ENCODE measurements around the gene ZFP2.
A peak's percentile ranks its signal among the peaks of the same experiment; 100 is the strongest.
"Not testable (repeated sequence)": the region's sequence is repeated elsewhere in the genome, so short reads cannot be mapped to it uniquely, and the experiment has no call there.

The ZFP2 gene

DNA sequence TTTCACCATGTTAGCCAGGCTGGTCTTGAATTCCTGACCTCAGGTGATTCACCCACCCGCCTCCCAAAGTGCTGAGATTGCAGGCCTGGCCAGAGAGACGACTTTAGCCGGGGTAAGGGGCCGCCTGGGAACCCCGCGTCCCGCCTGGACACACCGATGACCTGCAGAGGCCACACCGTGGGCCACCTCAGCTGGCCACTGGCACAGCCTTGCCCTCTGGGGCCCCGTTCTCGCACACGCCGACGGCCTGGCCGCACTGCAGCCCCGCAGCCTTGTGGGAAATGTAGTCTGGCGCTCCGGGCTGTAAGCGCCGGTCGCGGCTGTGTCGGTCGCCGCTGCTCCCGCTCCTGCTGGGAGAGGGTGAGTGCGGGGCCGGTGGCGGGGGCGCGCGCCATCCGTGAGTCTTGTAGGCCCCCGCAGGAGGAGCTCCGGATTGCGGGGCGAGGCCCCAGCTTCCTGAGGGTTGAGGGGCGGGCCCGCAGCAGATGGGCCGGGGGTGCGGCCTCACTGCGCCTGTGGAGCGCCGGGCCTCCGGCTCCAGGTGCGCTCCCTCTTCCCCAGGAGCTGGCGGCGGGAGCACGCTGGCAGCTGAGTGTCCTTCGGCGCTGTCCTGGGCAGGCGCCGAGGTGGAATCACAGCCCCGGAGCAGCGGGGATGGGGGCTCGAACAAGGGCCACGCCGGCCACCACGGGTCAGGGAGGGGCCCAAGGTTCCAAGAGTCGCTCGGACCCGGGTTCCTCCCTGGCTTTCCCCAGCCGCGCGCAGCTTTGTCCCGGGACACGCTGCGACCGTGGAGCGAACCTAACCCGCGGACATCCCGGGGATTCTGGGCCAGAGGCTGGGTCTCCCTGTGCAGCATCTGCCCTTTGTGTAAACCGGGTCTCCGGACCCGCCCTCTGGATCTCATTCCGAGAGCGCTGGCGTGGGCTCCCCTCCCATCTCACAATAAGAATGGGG is at the start of gene ZFP2:
TSS of gene ZFP2 (plus strand) at position 299 of the 957 bp plus-strand sequence. CDS start 35,401 bp downstream, outside the sequence.
- DNase-seq: peak; percentile 10 to 38

DNA sequence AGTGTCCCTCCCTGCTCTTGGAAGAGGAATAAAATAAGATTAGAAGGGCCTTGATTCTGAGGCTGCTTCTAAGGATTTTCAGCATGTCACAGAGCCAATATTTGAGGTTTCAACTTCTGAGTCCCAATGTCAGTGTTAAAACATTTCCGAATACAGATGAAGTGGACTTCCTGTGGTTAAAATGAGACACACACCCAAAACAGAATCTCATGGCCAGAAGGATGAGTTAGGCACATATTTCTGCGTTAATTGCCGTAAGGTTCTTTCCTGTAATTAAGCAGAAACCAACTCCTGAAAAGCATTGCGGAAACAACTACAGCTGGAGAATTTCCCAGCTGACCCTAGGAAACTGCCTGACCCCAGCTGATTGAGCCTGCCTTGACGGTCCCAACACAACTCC is 46.4 kb upstream of the ZFP2 start:
- no peak for DNase-seq

GRCh38 chr5:178851951-178852350 is 43.8 kb upstream of the ZFP2 start:
- no peak for DNase-seq

- DNase-seq: no peak
Observed at GRCh38 chr5:178854284-178854683, 41.4 kb upstream of the ZFP2 start.

- peak; percentile 83 to 92 for DNase-seq
Observed at GRCh38 chr5:178859625-178860521, 35.8 kb upstream of the ZFP2 start, which contains the start of gene ZNF354B. ZNF354B (plus strand) TSS chr5:178859953; CDS start chr5:178861048, 1,095 bp downstream.

DNA sequence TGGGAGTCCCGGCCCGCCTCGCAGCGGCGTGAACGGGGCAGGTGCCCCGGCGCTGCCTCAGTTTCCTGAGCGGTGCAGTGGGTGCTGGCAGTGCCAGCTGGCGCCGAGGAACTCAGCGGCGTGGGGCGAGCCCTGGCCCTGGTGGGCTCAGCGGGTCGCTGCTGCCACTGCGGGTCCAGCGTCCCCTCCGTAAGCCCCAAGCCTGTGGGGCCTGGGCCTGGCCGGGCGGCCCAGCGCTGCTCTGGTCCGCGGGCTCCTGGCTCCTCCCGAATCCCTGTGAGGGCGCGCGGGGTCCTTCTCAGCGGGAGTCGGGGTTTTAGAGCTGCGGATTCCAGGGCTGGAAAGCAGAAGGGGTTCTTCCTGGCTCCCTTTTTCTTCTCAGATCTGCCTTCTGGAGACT is 35.1 kb upstream of the ZFP2 start:
- not testable (repeated sequence) for DNase-seq

DNA sequence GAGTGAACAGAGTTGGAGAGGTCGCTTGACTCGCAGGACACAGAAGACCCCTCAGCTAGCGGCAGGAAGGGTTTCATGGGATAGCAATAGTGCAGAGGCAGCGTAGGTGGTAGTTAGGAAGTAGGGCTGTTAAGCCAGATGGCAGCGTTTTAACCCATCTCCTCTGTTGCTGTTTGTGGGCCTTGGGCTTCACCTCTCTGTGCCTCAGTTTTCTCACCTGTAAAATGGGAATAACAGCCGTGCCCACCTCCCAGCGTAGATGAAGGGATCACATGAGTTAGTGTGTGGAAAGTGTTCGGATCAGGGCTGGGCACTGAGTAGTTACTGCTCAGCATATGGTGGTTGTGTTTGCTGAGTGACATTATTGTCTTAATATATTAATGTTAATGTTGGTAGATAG is 34.1 kb upstream of the ZFP2 start:
- no peak for DNase-seq

- DNase-seq: no peak
Observed at GRCh38 chr5:178866946-178867345, 28.8 kb upstream of the ZFP2 start.

- DNase-seq: no peak
Observed at GRCh38 chr5:178869577-178869976, 26.1 kb upstream of the ZFP2 start.

GRCh38 chr5:178870411-178870810 is 25.3 kb upstream of the ZFP2 start:
- no peak for DNase-seq

- DNase-seq: no peak
Observed at GRCh38 chr5:178872302-178872701, 23.4 kb upstream of the ZFP2 start.

DNA sequence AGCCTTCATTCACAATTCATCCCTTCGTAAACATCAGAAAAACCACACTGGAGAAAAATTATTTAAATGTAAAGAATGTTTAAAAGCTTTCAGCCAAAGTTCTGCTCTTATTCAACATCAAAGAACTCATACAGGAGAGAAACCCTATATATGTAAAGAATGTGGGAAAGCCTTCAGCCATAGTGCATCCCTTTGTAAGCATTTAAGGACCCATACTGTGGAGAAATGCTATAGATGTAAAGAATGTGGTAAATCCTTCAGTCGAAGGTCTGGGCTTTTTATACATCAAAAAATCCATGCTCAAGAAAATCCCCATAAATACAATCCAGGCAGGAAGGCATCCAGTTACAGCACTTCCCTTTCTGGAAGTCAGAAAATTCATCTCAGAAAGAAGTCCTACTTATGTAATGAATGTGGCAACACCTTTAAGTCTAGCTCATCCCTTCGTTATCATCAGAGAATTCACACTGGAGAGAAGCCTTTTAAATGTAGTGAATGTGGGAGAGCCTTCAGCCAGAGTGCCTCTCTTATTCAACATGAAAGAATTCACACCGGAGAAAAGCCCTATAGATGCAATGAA is 12.5 kb upstream of the ZFP2 start:
- not testable (repeated sequence) for DNase-seq

DNA sequence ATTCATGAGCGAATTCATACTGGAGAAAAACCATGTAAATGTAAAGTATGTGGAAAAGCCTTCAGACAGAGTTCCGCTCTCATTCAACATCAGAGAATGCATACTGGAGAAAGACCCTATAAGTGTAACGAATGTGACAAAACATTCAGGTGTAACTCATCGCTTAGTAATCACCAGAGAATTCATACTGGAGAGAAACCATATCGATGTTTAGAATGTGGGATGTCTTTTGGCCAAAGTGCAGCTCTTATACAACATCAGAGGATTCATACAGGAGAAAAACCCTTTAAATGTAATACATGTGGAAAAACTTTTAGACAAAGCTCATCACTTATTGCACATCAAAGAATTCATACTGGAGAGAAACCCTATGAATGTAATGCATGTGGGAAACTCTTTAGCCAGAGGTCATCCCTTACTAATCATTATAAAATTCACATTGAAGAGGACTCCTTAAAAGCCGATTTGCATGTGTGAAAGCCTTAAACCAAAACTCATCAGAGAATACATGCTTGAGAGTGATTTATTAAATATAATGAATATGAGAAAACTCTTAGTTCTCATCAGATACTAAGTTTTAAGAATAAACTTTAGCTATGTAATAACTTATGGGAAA is 11.8 kb upstream of the ZFP2 start:
- DNase-seq: no peak

DNA sequence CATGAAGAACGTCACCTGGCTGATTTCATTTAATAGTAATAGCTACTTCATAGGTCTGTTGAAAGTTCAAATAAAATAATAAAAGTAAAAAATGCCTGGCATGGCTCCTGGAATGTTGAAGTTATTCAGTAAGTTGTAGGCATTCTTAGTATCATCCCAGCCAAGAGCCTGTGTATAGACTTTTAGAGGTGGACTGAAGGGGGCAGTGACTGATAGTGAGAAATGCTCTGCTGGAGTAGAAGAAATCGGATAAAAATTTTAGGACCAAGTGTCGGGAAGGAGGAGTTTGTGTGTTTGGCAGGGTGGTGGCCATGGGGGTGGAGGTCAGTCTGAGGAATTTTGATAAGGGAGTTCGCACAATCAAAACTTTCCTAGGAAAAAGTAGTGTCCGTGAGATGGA is 3.6 kb downstream of the ZFP2 start:
- no peak for DNase-seq

- no peak for DNase-seq
Observed at GRCh38 chr5:178902849-178903248, 7.1 kb downstream of the ZFP2 start.

GRCh38 chr5:178931846-178932760 is 36.4 kb downstream of the ZFP2 start:
- DNase-seq: no peak

DNA sequence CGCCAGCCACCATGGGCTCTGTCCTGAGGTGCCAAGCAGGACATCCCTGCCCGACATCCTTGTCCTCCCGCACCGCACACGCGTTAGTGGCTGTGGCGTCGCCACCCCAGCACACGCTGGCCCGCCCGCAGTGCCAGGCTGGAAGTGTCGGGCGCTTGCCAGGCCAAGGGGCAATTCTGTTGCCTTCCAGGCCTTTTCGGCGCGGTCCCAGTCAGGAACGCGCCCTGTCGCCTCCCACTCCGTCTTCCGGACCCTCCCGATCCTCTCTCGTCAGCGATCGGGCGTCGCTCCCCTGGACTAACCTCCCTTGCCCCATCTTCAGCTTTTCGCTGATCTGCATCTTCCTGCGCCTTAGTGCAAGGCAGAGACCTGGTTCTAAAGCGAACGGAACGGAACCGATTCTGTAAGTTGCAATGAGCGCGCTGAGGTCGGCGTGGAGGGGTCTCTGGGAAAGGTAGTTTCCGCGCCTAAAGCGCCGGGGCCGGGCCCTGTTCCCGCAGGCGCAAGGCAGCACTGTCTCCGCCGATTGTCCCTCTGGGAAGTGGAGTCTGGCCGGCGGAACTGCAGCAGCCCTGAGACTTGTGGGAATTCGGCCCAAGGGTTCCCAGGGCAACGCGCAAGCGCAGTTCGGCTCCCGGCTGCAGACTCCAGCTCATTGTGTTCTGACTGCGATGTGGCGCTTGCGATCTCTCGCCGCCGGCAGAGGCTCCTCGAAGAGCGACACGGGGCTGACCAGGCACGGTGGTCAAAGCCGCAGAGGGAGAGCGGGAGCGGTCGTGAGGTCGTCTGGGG is 45.1 kb downstream of the ZFP2 start, which contains the start of gene ZNF454:
TSS of gene ZNF454 (plus strand) at position 630 of the 792 bp plus-strand sequence. CDS start 1,594 bp downstream, outside the sequence.
- DNase-seq: no peak

- DNase-seq: no peak
Observed at GRCh38 chr5:178941361-178941760, 45.6 kb downstream of the ZFP2 start.

GRCh38 chr5:178965465-178966055 is 69.8 kb downstream of the ZFP2 start:
- no peak for DNase-seq

DNA sequence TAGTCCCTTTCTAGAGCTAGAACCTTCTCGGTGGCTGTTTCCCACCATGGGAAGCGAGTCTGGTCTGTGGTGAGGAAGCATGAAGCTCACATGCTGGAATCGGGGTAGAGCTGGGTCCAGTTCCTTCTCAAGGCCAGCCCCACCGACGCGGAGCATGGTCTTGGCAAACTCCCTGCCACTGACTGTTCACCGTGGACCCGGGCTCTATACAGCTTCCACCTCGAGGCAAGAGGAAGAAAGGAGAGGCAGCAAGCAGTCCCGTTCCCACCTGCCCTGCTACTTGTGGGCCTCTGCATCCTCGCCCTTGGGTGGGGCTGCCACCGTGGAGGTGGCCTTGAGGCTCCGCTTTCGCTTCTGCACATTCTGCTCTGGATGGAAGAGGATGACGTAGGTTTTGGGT is 85.7 kb downstream of the ZFP2 start:
- DNase-seq: no peak

Measured in SHP77 (cell line).